ENCODE results near the gene TTC13. TPM values are rescaled to one million over a fixed set of nuclear protein-coding genes. Genes with fewer than 3 reads are reported as not detected.

TTC13 gene
- total RNA-seq, 2 donors from 2014 or later = 32.2 to 35.7 TPM

DNA sequence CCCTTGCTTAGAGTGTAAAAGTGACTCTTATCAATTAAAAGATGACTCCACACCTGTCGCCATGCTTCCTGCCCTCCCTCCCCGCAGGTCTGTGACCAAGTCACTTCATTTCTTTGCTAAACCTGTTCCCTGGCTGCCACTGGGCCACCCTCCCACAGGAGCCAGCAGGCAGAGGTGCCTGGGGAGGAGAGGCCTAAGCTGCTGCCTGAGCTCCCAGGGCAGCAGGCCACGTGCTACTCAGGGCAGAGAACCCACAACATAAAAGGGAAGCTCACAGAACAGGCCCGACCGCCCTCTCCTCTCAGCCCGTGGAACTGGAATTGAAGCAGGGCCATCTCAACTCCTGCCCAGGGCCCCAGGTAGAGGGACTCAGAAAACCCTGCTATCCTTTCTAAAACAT is 115.2 kb downstream of the TTC13 start:
- ATAC-seq (peak; percentile 34), DNase-seq (peak in 1 of 2 donors; percentile 25)
- intact Hi-C loops (cut with DNase I, micrococcal nuclease) = no loop called here

DNA sequence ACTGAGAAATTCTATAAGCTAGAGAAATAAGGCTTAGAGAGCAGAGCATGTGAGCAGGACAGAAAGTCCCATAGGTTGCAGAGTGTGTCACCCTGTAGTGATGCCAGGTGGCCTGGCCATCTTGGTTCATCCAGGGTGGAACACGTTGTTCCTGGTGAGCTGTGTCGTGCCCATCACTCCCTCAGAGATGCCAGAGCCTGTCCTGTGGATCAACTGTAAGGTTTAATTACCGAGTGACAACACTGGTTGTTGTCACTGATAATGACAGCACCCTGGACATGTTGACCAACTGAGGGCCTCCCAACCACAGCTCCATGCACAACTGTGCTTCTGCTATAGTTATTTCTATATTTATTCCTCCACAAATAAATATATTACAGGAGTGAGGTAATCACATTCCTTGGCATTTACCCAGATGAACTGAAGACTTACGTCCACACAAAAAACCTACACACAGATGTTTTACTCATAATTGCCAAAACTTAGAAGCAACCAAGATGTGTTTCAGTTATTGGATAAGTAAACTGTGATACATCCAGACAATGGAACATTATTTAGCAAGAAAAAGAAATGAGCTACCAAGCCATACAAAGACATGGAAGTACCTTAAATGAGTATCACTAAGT is 116.6 kb downstream of the TTC13 start:
- intact Hi-C loops (cut with DNase I, micrococcal nuclease) = no loop called here
- DNase-seq (no peak), ATAC-seq (no peak)

DNA sequence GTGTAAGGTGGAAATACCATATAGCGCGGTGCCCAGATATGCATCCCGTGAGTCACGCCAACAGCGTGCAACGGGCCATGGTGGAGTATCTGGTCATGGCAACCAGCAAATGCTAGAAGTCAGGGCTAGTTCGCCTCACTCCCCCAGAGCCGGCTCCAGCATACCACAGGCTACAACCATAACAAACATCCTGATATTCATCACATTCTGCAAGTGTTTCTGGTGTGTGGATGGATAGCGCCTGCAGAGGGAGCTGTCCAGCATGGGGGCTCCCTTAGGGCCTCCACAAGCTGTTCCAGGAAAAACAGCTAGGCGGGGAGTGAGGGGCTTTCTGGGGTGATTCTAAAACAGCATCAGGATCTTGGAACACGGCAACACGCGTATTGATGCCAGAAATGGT is 117.2 kb downstream of the TTC13 start:
- DNase-seq (no peak), ATAC-seq (no peak)
- intact Hi-C loops (cut with DNase I, micrococcal nuclease) = no loop called here

DNA sequence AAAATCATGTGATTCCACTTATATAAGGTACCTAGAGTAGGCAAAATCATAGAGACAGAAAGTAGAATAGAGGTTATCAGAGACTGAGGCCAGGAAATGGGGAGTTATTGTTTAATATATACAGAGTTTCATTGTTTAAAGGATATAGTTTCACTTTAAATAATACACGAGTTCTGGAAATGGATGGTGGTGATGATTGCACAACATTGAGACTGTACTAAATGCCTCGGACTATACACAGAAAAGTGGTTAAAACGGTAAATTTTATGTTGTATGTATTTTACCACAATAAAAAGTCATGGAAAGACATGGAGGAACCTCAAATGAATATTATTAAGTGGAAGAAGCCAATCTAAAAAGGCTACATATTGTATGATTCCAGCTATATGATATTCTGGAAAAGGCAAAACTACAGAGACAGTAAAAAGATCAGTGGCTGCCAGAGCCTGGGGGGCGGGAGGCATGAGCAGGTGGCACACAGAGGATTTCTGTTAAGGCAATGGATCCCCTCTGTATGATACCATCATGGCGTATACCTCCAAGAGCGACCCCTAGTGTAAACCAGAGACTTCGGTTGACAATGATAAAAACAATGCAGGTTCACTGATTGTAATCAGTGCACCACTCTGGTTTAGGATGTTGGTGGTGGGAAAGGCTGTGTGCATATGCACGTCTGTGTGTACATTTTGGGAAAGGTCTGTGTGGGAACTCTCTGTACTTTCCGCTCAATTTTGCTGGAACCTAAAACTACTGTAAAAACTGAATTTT is 117.9 kb downstream of the TTC13 start:
- ATAC-seq (no peak), DNase-seq (no peak)
- intact Hi-C loops (cut with DNase I, micrococcal nuclease) = no loop called here

DNA sequence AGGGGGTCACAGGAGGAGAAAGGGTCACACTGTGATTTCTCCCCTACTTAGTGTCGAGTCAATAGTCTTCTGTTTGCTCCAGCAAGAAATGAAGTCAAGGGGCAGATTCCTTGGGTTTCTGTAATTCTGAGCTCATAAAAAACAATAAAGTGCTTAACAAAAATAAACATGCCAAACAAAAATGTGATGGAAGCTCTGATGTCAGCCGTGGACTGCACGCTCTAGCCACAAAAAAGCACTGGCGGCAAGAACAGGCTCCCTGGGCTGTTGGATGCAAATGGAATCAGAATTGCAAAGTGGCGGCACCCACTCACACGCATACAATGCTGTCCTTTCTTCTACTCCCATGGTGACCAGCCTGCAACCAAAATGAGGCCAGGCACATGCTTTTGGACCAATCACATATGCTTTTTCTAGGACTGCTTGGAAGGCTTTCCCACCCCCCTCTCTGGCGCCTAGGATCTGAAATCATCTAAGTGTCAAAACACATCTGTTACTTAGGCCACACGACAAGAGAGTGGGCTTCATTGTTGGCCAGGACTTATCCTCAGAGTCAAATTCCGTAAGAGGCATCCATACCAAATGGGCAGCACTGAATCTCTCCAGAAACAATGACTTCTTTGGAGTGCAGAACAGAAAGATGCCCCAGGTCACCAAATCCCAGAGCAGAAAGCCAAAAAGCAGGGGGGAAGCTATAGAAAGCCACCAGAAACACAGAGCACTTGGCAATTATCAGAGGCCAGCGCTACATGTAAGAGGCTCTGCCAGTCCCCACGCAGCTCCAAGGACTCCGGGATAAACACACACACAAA is 119.5 kb downstream of the TTC13 start:
- DNase-seq = no peak
- no peak for ATAC-seq
- intact Hi-C loops (cut with DNase I, micrococcal nuclease) = no loop called here

DNA sequence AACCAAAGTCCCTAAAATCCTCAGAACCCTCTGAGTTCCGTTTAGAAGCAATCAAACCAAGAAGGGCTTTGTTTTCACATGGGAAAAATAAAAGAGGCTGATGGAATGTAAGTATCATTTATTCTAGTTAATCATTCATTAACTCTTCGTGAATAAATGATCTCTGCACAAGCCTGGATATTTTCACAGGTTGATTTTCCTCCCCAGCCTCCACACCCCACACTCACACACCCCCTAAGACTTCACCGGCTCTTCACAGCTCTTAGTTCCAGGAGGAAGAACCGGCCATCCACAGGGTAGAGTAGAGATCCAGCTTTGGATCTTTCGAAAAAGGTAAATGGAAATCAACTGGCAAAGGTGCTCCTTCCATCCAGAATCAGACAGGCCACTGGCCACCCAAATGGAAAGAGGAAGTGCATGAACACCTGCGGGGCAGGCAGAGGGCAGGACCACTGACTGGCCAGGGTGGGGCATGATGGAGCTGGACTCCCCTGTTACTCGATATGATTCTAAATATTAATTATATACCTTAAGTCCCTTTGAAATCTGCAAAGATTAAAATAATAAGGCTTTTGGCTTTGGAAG is 120.3 kb downstream of the TTC13 start:
- no peak for ATAC-seq

DNA sequence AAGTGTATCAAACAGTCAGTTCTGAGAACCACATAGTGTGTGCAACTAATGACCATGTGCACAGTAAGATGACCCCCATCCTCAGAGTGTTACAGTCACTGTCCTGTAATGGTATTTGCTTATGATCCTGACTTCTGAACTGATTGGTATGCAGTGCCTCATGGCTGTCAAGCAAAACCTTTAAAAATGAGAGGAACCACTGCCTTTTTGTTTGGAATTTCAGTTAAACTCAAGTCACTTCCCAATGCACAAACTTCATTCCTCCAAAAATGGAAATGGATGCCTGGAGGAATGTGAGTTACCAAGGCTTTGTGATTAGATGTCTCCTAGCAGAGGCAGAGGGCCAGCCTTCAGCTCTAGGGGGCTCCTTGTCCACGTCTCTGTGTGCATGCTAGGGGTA is 120.8 kb downstream of the TTC13 start:
- no peak for ATAC-seq
- no peak for DNase-seq
- intact Hi-C loops (cut with DNase I, micrococcal nuclease) = no loop called here

More for the DNA sequence above, 120.3 kb downstream of the TTC13 start:
- no peak for DNase-seq
- intact Hi-C loops (cut with DNase I, micrococcal nuclease) = no loop called here

DNA sequence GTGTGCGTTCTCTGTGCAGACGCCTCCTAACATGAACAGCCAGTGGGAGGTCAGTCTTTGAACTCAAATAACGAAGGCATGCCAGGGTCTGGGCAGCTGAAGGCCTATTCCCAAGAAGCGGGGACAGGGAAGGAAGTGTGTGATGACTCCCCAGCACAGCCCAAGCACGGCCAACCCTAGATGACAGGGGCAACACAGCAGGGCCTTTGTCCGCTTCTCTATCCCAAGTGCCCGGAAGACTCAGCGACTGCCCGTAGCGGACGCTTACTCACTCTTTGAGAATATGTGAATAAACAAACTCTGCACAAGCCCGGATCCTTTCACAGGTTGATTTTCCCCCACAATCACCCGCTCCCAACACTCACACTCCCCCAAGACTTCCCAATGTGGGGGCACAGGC is 121.6 kb downstream of the TTC13 start:
- ATAC-seq = no peak
- DNase-seq = no peak
- intact Hi-C loops (cut with DNase I, micrococcal nuclease) = no loop called here

Other genes with a start within 250 kb of the TTC13 start
- 10 to 100 TPM; 46.3 to 53.6 TPM for gene CAPN9, start 231.5 kb downstream of the TTC13 start, total RNA-seq
- 10 to 100 TPM; 14.4 to 16.6 TPM for gene C1orf198, start 110.3 kb downstream of the TTC13 start, total RNA-seq
- gene ARV1, start 233 bp upstream of the TTC13 start, total RNA-seq = 10 to 100 TPM; 23.4 to 29.7 TPM
- gene FAM89A, start 61.4 kb upstream of the TTC13 start, total RNA-seq = 1 to 10 TPM; 4.2 to 4.5 TPM
- under 1 TPM in 1 of 2 donors, not detected in 1; 0.03 TPM for gene TRIM67, start 183.2 kb upstream of the TTC13 start, total RNA-seq